HG03565 (cell line): ENCODE data around the gene PPP2R2B.
A peak's percentile ranks its signal among the peaks of the same experiment; 100 is the strongest.
"Not testable (repeated sequence)": the region's sequence is repeated elsewhere in the genome, so short reads cannot be mapped to it uniquely, and the experiment has no call there.

ENCODE experiments used
- ATAC-seq: cut with Tn5 transposase; IDR thresholded peaks from one replicate; pipeline ENCODE4 v1.9.1; 2021; ENCODE audit warnings: mild to moderate bottlenecking, moderate library complexity; ENCODE audit not compliant: unreplicated experiment

PPP2R2B gene

GRCh38 chr5:146564007-146564762, 314.4 kb downstream of the PPP2R2B start:
- no peak for ATAC-seq

GRCh38 chr5:146562461-146562860, 316.1 kb downstream of the PPP2R2B start:
- ATAC-seq, result no peak

- ATAC-seq, result no peak
Observed at GRCh38 chr5:146561711-146562110, 316.8 kb downstream of the PPP2R2B start.

DNA sequence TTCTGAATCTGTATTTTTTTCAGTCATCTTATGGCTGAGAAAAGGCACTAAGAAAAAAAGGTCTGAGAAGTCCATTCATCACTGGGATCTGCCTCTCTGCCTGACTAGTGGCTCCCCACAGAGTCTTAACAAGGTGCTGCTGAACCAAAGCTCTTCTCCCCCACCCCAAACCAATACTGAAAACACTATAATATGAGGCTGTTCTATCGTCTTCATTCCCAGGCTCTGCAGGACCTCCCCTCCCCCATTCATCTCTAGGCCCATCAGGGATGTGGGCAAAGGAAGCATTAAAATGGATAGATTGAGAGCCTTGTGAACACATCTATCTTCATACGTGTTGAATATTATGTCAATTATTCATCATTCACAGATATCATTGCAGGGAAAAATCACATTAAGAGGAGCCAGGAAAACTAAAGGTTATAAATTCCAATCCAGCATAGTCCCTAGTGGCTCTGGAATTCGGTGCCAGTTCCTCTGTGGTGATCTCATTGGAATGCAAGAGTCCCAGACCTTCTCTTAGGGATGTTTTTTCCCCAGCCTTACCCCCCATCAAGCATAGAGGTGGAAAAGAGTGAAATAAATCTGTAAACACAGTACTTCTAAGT, 318.2 kb downstream of the PPP2R2B start:
- ATAC-seq, result no peak

- ATAC-seq, result not testable (repeated sequence)
Observed at GRCh38 chr5:146556884-146557283, 321.7 kb downstream of the PPP2R2B start.

DNA sequence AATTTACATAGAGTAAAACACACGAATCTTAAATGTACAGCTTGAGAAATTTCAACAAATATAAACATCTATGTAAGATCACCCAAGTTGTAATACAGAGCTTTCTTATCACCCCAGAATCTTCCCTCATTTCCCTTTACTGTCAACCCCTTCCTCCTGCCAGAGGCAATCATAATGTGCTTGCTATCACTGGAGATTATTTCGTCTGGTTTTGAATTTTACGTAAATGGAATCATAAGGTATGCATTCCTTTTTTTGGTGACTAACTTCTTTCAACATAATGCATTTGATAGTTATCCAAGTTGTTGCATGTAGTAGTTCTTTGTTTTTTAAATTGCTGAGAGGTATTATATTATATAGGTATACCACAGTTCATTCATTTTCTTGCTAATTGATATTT, 325.1 kb downstream of the PPP2R2B start:
- ATAC-seq, result no peak

GRCh38 chr5:146549615-146550014, 328.9 kb downstream of the PPP2R2B start:
- ATAC-seq, result no peak

DNA sequence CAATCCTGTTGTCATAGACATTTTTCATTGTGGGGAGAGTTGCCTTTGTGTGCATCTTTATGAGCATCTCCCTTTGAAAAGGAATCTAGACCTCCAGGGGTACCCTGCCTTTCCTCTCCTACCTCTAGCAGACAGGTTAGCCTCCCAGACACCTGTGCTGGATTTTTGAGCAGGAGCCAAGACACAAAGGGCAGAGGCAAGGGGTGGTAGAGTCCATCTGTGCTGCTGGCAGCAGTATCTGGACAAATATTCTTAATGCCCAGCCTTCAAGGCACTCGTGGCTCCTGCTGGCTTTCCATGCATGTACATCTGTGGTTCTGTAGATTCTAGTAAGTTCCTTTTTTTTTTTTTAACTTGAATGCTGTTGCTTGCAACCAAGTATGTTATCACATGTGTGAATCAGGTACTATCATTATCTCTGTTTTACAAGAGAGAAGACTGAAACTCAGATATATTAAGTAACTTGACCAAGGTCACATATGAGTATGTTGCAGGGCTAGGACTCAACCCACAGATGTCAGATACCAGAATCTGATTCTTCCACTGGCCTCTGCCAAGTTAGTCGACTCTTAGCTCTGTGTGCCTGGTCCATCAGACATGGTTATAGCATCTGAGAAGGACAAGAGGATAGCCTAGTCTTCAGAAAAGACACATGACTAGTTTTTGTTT, 329.6 kb downstream of the PPP2R2B start:
- ATAC-seq, result peak; percentile 82

DNA sequence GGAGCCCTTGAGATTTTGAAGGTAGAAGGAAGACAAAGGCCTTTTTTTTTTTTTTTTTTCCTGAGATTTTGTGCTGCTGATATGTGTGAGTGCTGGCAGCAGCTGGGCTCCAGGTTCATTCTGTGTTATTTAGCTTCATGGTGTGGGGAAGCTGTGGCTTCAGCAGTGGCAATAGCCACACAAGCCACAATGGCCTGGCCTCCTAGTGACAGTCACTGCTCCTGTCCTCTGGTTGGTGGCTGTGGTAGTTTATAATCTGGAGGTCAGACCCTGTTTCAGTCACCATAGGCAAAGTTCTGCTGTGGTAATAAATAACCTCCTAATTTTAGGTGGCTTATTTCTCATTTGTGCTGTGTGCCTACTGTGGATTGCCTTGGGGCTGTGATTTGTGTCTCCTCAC, 334.3 kb downstream of the PPP2R2B start:
- ATAC-seq, result no peak

DNA sequence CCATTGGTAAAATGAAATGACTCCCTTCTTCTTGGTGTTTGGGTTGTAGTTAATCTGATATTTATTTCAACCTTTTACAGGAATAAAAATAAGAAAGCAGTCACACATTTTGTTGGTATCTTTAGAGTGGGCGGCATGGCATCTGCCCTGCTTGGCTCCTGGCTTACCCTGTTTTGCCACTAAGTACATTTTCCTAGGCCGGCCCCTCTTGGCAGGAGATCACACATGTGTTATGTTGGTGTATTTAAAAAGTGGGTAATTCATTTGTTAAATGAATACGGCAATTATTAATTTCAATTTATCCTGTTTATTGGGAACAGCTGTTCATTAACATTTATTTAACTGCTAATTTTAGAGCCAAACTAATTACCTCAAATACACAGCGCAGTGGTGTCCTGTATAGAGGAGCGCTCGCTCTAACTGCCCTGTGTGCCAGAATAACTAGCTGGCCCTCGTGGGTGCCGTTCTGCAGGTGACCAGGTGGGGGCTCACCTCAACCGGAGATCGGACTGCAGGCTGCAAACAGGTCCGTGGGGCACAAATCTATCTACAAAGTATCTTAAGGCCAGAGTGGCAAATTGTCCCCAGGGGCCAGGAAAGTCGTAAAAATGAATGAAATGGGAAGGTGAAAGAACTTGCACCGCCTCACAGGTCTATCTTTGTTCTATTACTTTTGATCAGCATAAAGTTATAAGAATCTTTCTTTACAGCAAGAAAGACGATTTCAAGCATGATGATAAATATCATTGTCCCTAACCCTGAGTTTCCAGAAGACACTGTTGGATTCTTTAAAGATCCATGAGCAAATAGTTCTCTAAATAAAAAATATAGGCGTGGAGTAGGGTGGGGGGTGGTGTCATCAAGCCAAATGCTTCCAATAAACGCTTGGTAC, 336.4 kb downstream of the PPP2R2B start:
- peak; percentile 98 for ATAC-seq

- ATAC-seq, result no peak
Observed at GRCh38 chr5:146540414-146540813, 338.1 kb downstream of the PPP2R2B start.

DNA sequence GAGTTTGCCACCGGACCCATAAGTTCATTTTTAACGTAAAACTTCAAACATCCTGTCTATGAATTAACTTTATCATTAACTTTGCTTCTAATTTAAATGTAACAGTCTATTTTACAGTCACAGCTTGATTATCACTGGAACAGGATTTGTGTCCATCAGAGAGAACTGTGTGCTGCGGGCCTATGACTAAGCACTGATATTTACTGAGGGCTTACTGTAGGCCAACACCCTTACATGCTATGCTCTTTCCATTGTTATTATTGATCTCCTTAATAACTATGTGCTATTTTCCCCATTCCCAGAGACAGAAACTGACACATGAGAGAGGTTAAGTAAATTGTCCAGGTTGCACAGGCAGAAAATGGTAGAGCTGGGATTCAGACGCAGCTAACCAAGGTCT, 338.6 kb downstream of the PPP2R2B start:
- no peak for ATAC-seq

DNA sequence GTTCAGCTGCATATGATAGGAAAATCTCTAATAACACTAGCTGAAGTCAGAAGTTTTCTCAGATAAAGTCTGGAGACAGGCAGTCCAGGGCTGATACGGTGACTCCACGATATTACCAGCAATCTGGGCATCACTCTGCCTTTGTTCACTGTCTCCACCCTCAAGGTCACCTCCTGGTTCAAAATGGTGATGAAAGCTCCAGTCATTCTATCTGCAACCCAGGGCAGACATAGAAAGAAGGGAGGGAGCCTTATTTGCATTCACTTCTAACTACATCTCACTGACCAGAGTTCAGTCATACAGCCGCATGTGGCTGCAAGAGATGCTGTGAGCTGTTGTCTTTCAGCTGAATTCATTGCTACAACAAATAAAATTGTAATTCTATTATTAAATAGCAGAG, 340.1 kb downstream of the PPP2R2B start:
- ATAC-seq, result no peak

- ATAC-seq, result no peak
Observed at GRCh38 chr5:146533882-146534281, 344.7 kb downstream of the PPP2R2B start.

DNA sequence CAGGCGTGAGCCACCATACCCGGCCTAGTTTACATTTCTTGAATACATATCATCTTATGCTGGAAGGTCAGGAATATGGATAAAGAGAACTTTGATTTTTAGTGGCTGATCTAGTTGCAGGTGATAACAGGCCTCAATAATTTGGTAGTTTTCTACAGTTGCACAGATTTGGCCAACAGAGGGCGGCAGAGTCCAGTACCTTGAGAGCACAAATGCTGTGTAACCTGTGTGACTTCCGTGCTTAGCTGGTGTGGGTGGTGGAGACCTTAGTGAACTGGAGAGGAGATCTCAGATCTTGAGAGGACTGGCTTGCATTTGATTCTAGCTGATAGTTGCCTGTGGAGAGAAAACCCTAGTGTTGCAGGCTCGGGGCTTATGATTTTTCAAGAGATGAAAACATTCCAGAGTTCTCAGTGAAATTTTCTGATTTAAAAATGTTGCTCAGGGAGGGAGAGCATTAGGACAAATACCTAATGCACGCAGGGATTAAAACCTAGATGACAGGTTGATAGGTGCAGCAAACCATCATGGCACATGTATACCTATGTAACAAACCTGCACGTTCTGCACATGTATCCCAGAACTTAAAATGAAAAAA, 345.2 kb downstream of the PPP2R2B start:
- peak; percentile 99 for ATAC-seq
